SW 1271 (cell line): ENCODE data around the gene SPATA1.
A peak's percentile ranks its signal among the peaks of the same experiment; 100 is the strongest.
"Not testable (repeated sequence)": the region's sequence is repeated elsewhere in the genome, so short reads cannot be mapped to it uniquely, and the experiment has no call there.

Source experiments
- DNase-seq, 2 experiments: peaks; one replicate each; lab custom pipeline; 2025; lab: John Stamatoyannopoulos, UW

The SPATA1 gene

GRCh38 chr1:84506002-84506728 lies at the start of gene SPATA1, which contains the start of gene GNG5:
Gene SPATA1 (plus strand): TSS chr1:84506386. CDS start chr1:84516360, 9,974 bp downstream.
Gene GNG5 (minus strand): TSS chr1:84506581. CDS start chr1:84506091, 490 bp downstream.
- DNase-seq = peak; percentile 83 to 90

GRCh38 chr1:84462118-84462517 lies 44.1 kb upstream of the SPATA1 start:
- DNase-seq = no peak

DNA sequence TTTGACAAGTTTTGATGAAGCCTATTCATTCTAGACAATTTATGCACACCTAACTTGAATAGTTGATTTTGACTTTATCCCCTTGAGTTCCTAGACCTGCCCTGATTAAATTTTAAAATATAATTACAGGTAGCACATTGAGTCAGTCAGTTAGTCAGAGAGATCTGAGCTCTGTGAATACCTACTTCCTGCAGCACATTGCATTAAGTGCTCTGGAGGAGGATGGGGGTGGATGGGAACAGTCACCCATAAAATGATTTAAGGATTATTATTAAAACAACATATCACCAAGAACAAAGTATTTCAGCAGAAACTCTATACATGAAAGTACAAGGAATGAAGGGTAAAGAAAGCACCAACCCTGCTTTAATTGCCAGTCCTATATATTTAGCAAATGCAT lies 38.9 kb upstream of the SPATA1 start:
- no peak for DNase-seq

GRCh38 chr1:84476225-84476624 lies 30.0 kb upstream of the SPATA1 start:
- DNase-seq = no peak

DNA sequence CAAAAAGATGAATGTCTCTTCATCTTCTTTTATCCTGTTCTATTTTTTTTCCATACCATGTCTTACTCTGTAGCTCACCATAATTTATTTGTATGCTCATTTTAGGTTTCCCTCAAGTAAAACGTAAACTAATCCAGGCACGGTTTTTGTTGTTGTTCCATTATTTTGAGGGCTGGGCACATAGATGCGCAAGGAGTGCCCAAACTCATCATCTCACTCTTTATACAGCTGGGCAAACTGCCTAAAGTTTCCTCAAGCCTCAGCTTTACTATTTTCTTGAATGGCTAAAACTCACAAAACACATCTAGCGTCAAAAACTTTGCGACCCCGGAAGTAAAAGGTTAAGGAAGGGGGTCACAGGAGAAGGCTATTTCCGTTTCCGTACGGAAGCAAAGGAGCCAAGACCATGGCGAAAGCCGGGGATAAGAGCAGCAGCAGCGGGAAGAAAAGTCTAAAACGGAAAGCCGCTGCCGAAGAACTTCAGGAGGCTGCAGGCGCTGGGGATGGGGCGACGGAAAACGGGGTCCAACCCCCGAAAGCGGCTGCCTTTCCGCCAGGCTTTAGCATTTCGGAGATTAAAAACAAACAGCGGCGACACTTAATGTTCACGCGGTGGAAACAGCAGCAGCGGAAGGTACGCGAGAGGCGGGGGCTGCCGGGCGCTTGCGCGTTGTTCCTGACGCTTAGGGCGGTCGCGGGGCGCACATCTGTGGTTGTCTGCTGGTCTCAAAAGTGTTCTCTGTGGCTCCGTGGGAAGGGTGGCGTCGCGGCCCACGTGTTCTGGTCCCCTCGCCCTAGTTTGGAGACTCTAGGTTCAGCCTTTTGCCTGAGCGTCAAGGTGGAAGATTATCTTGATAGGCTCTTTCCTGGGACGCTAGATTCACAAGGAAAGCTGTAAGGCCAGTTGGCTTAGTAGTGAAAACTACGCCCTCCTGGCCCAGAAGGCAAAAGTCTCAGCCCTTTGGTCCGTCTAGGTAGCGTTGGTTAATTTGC lies 27.0 kb upstream of the SPATA1 start, which contains the start of gene RPF1:
Gene RPF1 (plus strand): TSS at position 391 of the 993 bp plus-strand sequence. CDS start 16 bp downstream, at position 407.
- DNase-seq = peak; percentile 33 to 78

DNA sequence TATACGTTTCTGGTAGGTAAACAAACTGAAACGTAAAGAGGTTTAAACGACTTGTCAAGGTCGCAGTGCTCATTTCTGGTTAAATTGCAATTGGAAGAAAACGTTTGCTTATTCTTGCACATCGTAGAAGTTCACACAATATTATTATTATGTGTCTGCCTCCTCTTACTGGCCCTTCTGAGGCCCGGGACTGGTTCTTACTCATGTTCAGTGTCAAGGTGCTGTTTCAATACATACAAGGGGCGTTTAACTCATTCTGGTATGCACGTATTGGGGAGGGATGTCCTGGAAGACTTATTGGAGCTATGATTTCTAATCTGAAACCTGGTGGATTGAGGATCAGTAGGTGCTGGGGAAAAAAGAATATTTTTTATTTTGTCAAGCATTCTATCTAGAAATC lies 26.2 kb upstream of the SPATA1 start:
- DNase-seq = no peak

DNA sequence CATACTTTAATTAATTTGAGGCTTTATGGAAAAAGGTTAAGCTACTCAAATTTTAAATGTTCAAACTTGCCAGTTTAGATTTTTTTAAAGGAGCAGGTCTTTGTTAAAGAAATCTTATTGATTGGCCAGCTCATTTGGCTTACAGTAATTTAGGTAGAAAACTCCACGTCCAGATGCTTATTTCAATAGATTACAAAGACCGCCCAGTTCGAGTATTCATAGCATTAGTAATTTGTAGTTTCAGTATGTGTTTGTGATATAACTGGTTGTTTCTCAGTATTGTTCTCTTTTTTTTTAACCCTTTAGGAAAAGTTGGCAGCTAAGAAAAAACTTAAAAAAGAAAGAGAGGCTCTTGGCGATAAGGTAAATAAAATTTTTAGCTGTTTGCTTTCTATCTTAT lies 25.5 kb upstream of the SPATA1 start:
- DNase-seq = no peak

DNA sequence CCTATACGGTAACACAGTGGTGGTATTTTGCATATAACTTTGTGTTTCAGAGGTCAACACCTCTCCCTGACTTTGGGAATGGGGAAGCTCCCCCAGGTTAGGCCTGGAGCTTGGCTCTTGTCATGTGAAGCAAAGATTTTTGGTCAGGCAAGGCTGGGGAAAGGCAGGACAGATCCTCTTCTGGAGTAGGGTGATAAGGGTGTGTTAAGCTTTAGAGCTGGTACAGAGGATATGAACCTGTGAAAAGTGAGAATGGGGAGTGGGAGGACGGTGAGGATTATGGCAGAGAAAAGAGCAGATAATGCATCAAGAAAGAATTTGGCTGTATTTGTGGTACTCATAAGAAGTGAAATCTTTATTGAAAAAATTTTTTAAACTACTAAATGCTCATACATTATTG lies 24.9 kb upstream of the SPATA1 start:
- no peak for DNase-seq

GRCh38 chr1:84488107-84488506 lies 18.1 kb upstream of the SPATA1 start:
- no peak for DNase-seq

GRCh38 chr1:84489766-84490165 lies 16.4 kb upstream of the SPATA1 start:
- no peak for DNase-seq

DNA sequence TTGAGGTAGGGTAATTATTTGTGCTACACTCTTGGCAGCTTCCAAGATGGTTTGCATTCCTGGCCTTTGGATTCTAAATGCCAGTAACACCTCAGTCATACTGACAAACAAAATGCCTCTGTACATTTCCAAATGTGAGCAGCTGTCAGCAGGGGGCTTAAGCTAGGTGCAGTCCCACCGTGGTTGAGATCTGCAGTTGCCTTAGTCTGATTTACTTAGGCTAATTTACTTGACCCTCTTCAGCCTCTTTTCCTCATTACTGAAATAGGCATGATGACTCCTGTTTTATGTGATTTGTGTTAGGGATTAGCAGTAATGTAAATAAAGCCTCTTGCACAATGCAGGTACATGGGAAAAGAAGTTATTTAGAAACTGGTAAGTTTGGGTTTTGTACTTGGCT lies 13.5 kb upstream of the SPATA1 start:
- no peak for DNase-seq

- DNase-seq = no peak
Observed at GRCh38 chr1:84493747-84494146, 12.4 kb upstream of the SPATA1 start.

DNA sequence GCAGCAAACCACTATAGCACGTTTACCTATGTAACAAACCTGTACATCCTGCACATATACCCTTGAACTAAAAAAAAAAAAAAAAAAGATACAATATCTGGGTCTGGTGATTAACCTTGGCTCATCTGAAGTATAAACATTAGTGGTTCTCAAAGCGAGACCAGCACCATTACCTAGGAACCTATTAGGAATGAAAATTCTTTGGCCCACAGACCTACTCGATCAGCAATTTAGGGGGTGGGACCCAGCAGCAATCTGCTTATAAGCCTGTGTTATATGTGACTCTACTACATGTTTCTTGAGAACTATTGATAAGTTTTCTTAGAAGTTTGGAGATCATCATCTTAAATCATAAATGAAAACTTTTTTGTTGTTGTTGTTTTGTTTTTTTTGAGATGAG lies 9.7 kb upstream of the SPATA1 start:
- no peak for DNase-seq

- no peak for DNase-seq
Observed at GRCh38 chr1:84497631-84498275, 8.4 kb upstream of the SPATA1 start.

DNA sequence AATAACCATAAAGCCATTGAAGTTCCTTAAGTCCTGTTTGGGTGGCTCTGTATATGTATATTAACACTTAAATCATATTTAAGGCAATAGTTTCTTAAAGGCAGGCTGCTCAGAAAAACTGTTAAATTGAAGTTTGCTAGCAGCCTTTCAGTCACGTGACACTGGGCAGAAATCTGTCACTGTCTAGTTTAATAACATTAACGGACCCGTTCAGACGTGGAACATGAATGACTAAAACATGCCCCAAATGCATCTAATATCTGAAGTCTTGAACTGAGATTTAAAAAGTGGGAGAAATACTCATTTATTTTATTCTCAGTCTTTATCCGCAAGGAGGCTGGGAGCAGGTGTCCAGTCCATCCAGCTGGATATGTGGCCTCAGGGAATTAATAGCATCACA lies 3.3 kb upstream of the SPATA1 start:
- DNase-seq = no peak

GRCh38 chr1:84504580-84505492 lies 1.4 kb upstream of the SPATA1 start:
- peak in 1 of 2 experiments; percentile 27 for DNase-seq

DNA sequence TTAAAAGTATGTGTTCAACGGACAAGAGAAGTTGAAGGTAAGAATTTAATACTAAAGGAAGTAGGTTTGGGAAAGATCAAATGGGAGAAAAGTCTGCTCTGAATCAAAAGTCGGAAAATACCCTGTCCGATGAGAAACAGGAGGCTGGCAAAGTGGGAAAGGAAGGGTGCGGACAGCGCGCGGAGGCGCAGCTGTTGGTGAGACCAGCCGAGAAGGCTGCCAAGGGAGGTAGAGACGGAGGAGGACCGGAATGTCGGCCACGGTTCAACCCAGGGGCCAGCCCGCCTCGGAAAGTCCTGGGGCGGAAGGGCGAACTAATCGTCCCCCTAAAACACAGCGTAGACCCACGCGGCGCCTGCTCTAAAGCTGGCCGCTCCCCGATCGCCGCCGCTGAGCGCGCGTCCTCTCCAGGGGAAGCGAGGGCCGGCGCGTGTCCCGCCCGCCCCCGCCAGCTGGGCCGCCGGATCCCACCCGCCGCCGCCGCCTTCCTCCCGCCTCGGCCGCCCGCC lies 639 bp upstream of the SPATA1 start:
- peak in 1 of 2 experiments; percentile 42 for DNase-seq

DNA sequence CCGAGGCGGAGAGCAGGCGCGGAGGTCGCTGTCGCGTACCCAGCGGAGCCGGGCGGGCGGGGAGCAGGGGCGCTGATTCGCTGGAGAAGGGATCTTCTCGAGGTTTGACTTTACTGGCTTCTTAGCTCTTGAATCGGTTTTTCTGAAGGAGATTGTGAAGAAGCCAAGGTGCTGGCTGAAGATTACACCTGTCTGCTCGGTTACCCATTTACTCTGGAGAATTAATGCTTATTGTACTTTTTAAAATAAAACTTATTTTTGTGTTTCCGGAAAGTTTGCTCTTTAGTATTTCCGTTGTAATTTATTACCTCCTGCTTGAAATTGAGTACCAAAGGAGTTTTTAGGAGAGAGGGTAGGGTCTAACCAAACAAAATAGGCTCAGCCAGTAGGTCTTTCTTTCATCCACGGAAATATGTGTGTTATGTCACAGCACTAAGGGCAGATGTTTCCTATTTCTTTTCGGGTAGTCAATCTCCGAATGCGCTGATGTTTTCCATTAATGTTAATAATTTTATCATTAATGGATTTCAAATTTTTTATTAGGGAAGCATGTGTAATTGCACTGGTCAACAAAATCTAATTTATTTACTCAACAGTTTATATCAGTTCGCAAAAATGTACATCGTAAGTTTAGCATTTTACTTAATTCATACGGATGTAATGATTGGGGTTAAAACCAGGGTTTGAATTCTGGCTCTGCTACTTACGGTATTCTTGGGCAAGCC lies 705 bp downstream of the SPATA1 start:
- DNase-seq = no peak

DNA sequence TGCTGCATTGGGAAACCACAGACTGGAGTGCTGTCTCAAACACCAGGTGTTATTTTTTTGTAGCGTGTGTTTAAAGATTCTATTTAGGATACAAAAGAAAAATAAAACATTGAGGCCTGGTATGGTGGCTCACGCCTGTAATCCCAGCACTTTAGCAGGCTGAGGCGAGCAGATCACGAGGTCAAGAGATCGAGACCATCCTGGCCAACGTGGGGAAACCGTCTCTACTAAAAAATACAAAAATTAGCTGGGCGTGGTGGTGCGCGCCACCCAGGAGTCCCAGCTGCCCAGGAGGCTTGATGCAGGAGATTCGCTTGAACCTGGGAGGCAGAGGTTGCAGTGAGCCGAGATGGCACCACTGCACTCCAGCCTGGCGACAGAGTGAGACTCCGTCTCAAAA lies 1.7 kb downstream of the SPATA1 start:
- DNase-seq = not testable (repeated sequence)

- no peak for DNase-seq
Observed at GRCh38 chr1:84508510-84508909, 2.3 kb downstream of the SPATA1 start.
